MV-4-11 (cell line): ENCODE data around the gene ZNF679.
A peak's percentile ranks its signal among the peaks of the same experiment; 100 is the strongest.
"Not testable (repeated sequence)": the region's sequence is repeated elsewhere in the genome, so short reads cannot be mapped to it uniquely, and the experiment has no call there.

Experiments used
- DNase-seq: peaks from one replicate; lab custom pipeline; 2025; lab: John Stamatoyannopoulos, UW

The ZNF679 gene

DNA sequence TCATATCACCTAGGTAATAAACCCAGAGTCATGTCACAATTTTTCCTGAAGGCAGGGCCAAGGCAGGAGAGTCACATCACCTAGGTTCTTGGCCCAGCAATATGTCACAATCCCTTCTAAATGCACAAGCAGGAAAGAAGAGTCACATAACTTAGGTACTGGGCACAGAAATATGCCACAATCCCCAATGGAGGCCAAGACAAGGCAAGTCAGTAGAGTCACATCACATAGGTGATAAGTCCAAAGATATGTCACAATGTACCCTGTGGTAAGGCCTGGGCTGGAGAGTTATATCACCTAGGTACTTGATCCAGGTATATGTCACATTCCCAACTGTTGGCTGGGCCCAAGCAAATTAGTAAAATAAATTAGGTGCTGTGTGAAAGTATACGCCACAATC, at the start of gene ZNF679:
Gene ZNF679, plus strand, starts transcription at position 301 of the 400 bp plus-strand sequence. CDS start 20,644 bp downstream, outside the sequence.
- not testable (repeated sequence) for DNase-seq

DNA sequence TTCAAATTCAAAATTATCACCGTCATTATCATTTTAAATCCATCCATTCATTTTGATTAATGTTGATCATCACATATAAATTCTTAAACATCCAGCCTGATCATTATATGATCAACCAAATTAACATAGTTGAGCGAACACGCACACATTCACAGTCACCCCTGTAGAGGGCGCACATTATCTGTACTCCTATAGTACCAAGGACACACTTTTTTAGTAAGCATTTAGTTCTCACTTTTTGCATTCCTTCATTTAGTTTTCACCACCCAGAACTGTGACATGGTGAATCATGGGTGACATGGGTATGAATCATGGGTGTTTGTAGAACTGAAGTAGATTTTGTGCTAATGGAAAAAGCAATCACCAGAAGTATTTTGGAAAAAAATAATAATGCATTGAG, 47.3 kb upstream of the ZNF679 start:
- DNase-seq = no peak

DNA sequence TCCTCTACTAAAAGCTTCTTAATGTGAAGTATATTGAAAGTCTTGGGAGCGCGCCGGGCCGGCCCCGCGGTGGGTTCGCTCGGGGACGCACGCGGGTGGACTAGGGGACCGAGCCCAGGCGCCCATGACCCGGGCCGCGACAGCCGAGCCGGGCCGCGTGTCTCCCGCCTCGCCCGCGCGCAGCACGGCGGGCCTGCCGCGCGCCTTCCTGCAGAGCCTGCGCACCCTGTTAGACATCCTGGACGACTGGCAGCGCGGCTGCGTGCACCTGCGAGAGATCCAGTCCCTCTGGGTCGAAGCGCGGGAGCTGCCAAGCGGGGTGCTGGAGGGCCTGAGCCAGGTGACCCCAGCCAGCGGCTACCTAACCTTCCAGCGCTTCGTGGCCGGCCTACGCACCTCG, 46.7 kb upstream of the ZNF679 start:
- no peak for DNase-seq

DNA sequence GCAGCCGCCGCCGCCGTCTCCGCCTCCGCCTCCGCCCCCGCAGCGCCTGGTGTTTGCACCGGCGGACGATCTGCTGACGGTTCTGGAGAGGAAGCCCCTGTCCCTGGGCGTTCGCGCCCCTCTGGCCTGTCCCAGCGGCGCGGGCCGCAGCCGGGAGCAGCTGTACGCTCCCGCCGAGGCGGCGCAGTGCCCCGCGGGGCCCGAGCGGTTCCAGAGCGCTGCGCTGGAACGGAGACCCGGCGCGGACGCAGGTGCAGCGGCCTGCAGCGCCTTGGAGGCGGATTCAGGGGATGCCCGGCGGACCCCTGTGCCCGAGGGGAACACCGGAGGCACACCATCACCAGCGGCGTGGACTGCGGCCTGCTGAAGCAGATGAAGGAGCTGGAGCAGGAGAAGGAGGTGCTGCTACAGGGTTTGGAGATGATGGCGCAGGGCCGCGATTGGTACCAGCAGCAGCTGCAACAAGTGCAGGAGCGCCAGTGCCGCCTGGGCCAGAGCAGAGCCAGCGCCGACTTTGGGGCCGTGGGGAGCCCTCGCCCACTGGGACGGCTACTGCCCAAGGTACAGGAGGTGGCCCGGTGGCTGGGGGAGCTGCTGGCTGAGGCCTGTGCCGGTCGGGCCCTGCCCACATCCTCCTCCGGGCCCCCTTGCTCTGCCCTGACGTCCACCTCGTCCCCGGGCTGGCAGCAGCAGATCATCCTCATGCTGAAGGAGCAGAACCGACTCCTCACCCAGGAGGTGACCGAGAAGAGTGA, 46.1 kb upstream of the ZNF679 start:
- DNase-seq = no peak

DNA sequence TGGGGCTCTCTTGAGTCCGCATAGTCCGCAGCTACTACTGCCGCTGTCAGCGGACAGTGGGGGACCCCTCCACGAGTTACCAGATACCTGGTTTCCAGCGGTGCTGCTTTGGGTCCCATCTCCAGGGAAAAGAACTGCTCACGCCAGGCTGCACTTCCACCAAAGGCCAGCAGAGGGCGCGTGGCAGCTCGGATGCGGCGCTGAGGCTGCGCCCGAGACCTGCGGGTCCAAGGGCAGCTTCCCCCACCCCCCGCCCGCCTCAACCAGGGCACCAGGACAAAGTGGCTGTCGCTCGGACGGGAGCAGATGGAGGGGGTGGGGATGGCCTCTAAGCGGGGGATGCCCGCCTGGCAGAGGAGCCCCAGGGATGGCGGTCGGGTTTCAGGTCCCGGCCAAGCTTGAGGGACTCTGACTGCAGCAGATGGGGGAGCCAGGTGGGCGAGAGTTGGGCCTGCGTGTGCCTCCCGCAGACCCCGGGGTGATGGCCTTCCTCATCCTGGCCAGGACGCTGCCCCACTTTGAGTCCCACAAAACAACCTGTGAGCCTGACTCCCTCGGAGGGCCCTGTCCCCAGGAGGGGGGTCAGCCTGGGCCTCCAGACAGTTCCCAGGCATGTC, 45.0 kb upstream of the ZNF679 start:
- no peak for DNase-seq

GRCh38 chr7:64183827-64184372, 44.4 kb upstream of the ZNF679 start:
- no peak for DNase-seq

DNA sequence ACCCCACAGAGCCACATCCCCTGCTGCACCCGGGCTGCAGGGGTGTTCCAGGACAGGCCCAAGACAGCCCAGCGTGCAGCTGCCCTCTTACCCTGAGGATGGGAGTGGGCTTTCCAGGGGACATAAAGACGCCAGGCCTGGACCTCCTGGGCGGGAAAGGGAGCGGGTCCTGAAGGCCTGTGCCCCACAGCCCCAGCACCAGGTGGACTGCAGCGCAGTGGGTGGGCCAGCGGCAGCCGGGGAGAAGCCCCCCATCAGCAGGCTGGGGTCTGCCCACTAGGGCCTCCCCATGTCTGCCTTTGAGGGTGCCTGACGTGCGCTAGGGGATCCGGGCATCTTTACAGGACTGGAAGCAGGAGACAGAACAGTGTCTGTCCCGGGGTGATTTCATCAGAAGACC, 43.9 kb upstream of the ZNF679 start:
- DNase-seq = no peak

DNA sequence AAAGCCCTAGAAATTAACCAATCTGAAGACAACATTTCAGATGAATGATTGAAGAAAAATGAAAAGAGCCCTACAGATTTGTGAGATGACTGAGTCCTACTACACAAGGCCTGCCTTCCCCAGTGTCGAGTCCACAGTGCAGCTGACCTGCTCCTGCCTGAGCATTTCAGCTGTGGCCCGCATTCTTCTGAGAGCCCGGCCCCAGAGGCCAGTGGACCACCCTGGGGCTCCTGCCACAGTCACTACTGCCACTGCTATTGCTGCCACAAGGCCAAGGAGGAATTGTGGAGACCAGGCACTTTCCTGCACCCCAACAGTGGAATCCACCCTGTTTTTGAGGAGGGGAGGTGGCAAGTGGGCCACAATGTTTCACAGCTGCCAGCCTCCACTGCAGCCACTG, 40.9 kb upstream of the ZNF679 start:
- DNase-seq = no peak

DNA sequence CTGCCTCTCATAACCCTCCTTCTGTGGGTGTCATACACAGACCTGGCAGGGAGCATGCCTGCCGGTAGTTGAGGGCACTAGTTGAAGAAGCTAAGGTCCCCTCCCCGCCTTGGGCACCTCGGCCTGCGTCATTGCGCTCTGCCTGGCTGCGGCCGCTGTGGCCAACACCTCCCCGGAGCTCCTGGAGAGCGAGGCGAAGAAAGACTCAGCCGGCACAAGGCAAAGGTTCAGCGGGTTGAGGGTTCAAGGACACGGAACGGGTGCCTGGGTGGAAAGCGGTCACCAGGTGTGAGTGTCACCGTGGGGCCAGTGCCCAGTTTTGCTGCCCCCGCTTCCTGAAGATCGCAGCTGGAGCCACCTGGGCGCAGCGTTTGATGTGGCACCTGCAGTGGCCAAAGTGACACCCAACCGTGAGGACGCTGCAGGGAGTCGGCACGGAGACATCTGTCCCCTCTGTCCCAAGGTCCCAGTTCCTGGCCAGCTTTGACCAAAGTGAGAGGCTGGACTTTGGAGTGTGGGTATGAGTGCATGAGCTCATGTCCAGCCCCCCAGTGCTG, 36.0 kb upstream of the ZNF679 start:
- no peak for DNase-seq

DNA sequence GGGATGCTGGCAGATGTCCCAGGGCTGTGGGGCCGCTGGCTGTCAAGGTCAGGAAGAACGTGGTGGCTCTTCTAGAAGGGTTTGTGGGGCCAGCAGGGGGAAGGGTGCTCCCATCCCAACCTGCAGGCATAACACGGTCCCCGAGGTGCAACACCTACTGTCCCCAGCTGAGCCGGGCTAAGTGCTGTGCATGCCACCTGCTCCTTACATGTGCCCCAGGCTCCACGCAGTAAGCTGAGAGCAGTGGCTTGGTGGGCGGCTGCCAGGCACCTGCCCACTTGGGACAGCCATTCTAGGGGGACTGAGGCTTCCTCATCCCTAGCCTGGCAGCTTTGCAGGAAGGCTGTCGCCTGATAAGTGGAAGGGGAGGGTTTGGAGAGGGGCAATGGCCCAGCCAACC, 35.5 kb upstream of the ZNF679 start:
- DNase-seq = no peak

DNA sequence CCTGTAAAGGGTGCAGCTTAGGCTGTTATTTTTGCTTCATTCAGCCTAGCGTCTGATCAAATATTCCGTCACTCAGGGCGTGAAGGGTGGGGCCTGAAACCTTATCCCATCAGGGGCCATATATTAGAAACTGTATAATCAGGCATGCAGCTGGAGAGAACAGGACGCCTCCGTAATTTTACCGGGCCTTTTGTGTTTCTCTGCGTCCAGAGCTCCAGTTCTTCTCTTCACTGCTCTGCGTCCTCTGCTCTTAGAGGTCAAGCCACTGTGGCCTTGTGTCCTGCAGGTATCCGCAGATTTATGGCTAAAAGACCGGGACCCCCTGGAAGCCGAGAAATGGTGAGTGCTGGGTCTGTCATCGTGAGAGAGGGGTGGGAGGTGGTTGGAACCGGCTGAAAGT, 21.4 kb upstream of the ZNF679 start, which contains the start of gene ZNF735:
Gene ZNF735, plus strand, starts transcription at position 301 of the 400 bp plus-strand sequence. Its CDS starts 0 bp downstream, at position 301.
- no peak for DNase-seq

DNA sequence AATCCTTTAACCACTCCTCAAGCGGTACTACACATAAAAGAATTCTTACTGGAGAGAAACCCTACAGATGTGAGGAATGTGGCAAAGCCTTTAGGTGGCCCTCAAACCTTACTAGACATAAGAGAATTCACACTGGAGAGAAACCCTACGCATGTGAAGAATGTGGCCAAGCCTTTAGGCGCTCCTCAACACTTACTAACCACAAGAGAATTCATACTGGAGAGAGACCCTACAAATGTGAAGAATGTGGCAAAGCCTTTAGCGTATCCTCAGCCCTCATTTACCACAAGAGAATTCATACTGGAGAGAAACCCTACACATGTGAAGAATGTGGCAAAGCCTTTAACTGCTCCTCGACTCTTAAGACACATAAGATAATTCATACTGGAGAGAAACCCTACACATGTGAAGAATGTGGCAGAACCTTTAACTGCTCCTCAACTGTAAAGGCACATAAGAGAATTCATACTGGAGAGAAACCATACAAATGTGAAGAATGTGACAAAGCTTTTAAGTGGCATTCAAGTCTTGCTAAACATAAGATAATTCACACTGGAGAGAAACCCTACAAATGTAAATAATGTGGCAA, 8.5 kb upstream of the ZNF679 start:
- not testable (repeated sequence) for DNase-seq

DNA sequence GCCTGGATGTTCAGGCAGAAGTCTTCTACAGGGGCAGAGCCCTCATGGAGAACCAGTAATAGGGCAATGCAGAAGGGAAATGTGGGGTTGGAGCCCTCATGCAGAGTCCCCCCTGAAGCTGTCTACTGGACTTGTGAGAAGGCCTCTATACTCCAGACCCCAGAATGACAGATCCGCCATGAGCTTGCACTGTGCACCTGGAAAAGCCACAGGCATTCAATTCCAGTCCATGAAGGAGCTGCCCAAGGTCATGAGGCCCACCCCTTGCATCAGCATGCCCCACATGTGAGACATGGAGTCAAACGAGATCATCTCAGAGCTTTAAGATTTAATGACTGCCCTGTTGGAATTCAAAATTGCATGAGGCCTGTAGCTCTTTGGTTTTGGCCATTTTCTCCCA, 4.9 kb upstream of the ZNF679 start:
- DNase-seq = no peak

- DNase-seq = no peak
Observed at GRCh38 chr7:64266341-64266919, 38.2 kb downstream of the ZNF679 start.

DNA sequence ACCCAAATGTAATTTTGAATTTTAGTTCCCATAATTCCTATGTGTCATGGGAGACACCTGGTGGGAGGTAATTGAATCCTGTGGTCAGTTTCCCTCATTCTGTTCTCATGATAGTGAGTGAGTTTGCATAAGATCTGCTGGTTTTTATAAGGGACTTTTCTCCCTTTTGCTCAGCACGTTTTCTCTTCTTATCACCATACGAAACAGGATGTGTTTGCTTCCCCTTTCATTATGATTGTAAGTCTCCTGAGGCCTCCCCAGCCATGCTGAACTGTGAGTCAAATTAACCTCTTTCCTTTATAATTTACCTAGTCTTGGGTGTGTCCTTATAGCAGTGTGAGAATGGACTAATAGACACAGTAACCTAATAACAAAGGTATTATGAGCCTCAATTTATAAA, 49.4 kb downstream of the ZNF679 start:
- peak; percentile 53 for DNase-seq

GRCh38 chr7:64294701-64295420, 66.6 kb downstream of the ZNF679 start:
- no peak for DNase-seq

GRCh38 chr7:64297418-64297817, 69.1 kb downstream of the ZNF679 start:
- DNase-seq = not testable (repeated sequence)

GRCh38 chr7:64300641-64301405, 72.5 kb downstream of the ZNF679 start:
- no peak for DNase-seq

DNA sequence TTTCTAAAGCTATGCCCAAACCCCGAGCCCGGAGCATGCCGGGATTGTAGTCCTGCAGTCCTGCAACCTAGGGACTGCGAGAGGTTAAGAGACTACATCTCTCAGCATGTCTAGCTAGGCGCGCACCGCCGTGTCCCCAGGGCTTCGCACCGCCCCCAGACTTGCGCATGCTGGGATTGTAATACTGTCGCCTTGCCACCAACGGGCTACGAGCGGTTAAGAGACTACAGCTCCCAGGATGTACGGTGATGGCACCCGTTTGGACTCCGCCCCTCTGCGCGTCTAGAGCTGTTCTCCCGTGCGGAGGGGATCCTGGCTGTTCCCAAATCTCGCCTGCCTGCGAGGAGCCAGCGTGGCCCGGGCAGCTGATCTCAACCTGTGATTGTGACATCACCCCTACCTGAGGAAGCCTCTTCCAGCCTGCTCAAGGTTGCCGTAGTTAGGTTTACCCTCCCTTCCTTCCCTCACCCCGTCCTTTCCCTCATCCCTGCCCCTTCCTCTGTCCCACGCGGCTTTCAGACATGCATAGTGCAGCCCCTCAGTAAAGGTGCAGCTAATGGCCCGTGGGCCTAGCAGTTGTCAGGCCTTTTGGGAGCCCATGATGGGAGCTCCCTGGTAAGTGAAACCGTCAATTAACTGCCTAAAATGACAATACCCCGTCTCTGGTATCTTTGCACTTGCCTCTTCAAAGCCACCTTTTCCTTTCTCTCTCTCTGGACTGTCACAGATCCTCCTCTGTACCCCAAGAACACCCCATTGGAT, 79.2 kb downstream of the ZNF679 start:
- DNase-seq = peak; percentile 88

- DNase-seq = no peak
Observed at GRCh38 chr7:64308016-64308270, 79.7 kb downstream of the ZNF679 start.
